Lower leg skin (tissue), 3 donors: Measurements from ENCODE around the gene TMEM220.

Source experiments
- POLR2A ChIP-seq, 2 donors: fragments of 450-650 bp; IDR thresholded peaks; one replicate each; pipeline ENCODE4 v1.6.1; 2016 to 2017; ENCODE audit warnings: antibody characterized with exemption in 2 of 2, mild to moderate bottlenecking in 1 of 2, moderate library complexity in 1 of 2
- TF ChIP-seq, protein P1 (sequence below), 3 donors: fragments of 450-650 bp; IDR thresholded peaks; one replicate each; pipeline ENCODE4 v1.5.1; 2016; ENCODE audit warnings: antibody characterized with exemption in 3 of 3, mild to moderate bottlenecking in 3 of 3, moderate library complexity in 2 of 3

DNA sequence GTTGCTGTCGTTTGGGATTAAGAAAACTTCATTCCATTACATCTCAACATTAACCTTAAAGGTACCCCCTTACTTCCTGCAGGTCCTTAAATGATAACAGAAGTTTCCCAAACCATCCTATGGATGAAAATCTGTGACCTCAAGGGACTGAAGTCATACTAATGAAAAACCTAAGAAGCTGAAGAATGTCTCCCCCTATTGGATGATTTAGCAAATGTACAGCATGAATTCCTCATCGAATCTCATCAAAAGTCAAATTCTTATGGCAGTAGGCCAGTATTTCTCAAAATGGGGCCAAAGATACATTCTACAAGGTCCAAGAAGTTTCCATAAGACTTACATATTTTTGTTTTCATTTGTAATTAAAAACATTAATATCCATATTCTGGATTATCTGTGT lies 46.0 kb downstream of the TMEM220 start:
- TF ChIP-seq, protein P1, sequence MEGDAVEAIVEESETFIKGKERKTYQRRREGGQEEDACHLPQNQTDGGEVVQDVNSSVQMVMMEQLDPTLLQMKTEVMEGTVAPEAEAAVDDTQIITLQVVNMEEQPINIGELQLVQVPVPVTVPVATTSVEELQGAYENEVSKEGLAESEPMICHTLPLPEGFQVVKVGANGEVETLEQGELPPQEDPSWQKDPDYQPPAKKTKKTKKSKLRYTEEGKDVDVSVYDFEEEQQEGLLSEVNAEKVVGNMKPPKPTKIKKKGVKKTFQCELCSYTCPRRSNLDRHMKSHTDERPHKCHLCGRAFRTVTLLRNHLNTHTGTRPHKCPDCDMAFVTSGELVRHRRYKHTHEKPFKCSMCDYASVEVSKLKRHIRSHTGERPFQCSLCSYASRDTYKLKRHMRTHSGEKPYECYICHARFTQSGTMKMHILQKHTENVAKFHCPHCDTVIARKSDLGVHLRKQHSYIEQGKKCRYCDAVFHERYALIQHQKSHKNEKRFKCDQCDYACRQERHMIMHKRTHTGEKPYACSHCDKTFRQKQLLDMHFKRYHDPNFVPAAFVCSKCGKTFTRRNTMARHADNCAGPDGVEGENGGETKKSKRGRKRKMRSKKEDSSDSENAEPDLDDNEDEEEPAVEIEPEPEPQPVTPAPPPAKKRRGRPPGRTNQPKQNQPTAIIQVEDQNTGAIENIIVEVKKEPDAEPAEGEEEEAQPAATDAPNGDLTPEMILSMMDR (IDR thresholded peaks at IDR 0.05) = no peak
- no peak for TF ChIP-seq POLR2A (IDR thresholded peaks at IDR 0.05)
